ENCODE measurements around the gene ELOVL1. TPM values are rescaled to one million over a fixed set of nuclear protein-coding genes. Genes with fewer than 3 reads are reported as not detected.

Gene ELOVL1
- total RNA-seq, 4 donors from 2014 or later, result 25.7 to 63.2 (median 49.1) TPM

- Histone ChIP-seq H3K27me3 (no peaks in the 10 kb centered on the region), H3K9me3 (no peaks in the 10 kb centered on the region), H3K36me3 (peaks cover 0 to 58% (median 8%) of the 10 kb centered on the region in 4 donors), H3K4me3 (no peak overlapping the region), H3K4me1 (no peaks in the 10 kb centered on the region), H3K27ac (replicated peaks in 1 of 4) (no peak overlapping the region)
- intact Hi-C loops (cut with DNase I), result no loop called here
- no peak for TF ChIP-seq POLR2AphosphoS5 (IDR thresholded peaks at IDR 0.05)
- no peak for TF ChIP-seq EP300 (IDR thresholded peaks at IDR 0.05)
- no peak for TF ChIP-seq POLR2A (IDR thresholded peaks at IDR 0.05; ENCODE audit: low read depth)
- no peak for TF ChIP-seq CTCF (IDR thresholded peaks at IDR 0.05)
- DNase-seq (ENCODE audit: extremely low spot score), result no peak
- 81% methylated on average over 6 of the region's 16 CpGs for WGBS
Measured at GRCh38 chr1:43316738-43317520, 50.9 kb downstream of the ELOVL1 start.

- Histone ChIP-seq H3K27me3 (no peaks in the 10 kb centered on the region), H3K9me3 (no peaks in the 10 kb centered on the region), H3K4me3 (no peak overlapping the region), H3K27ac (replicated peaks in 1 of 4) (no peak overlapping the region), H3K36me3 (peaks cover 0 to 60% (median 7%) of the 10 kb centered on the region in 4 donors), H3K4me1 (no peaks in the 10 kb centered on the region)
- TF ChIP-seq CTCF (IDR thresholded peaks at IDR 0.05) (no peak), POLR2AphosphoS5 (IDR thresholded peaks at IDR 0.05) (no peak), EP300 (IDR thresholded peaks at IDR 0.05) (no peak), POLR2A (IDR thresholded peaks at IDR 0.05; ENCODE audit: low read depth) (no peak)
- no peak for DNase-seq (ENCODE audit: extremely low spot score)
- intact Hi-C loops (cut with DNase I), result no loop called here
- 85% methylated on average over 8 of the region's 10 CpGs for WGBS
Measured at GRCh38 chr1:43315963-43316737, 51.7 kb downstream of the ELOVL1 start.

GRCh38 chr1:43315481-43315880 is 52.3 kb downstream of the ELOVL1 start:
- whole genome bisulfite sequencing, result 73% methylated on average over 3 of the region's 3 CpGs
- no peaks in the 10 kb centered on the region for H3K9me3 ChIP-seq
- no peaks in the 10 kb centered on the region for H3K4me1 ChIP-seq
- DNase-seq (ENCODE audit: extremely low spot score), result no peak
- no peak overlapping the region for H3K27ac ChIP-seq (replicated peaks in 1 of 4)
- no peak overlapping the region for H3K4me3 ChIP-seq
- no peak for TF ChIP-seq CTCF (IDR thresholded peaks at IDR 0.05)
- TF ChIP-seq EP300 (IDR thresholded peaks at IDR 0.05), result no peak
- no peak for TF ChIP-seq POLR2AphosphoS5 (IDR thresholded peaks at IDR 0.05)
- no peak for TF ChIP-seq POLR2A (IDR thresholded peaks at IDR 0.05; ENCODE audit: low read depth)
- intact Hi-C loops (cut with DNase I), result no loop called here
- H3K27me3 ChIP-seq, result no peaks in the 10 kb centered on the region
- peaks cover 0 to 61% (median 7%) of the 10 kb centered on the region in 4 donors for H3K36me3 ChIP-seq

GRCh38 chr1:43314233-43314632 is 53.6 kb downstream of the ELOVL1 start:
- intact Hi-C loops (cut with DNase I), result no loop called here
- H3K27me3 ChIP-seq, result no peaks in the 10 kb centered on the region
- 100% methylated on average over 5 of the region's 5 CpGs for WGBS
- TF ChIP-seq POLR2A (IDR thresholded peaks at IDR 0.05; ENCODE audit: low read depth) (no peak), EP300 (IDR thresholded peaks at IDR 0.05) (no peak), CTCF (IDR thresholded peaks at IDR 0.05) (no peak), POLR2AphosphoS5 (IDR thresholded peaks at IDR 0.05) (no peak)
- H3K27ac ChIP-seq (replicated peaks in 1 of 4), result no peak overlapping the region
- no peaks in the 10 kb centered on the region for H3K9me3 ChIP-seq
- no peaks in the 10 kb centered on the region for H3K4me1 ChIP-seq
- no peak overlapping the region for H3K4me3 ChIP-seq
- H3K36me3 ChIP-seq, result peaks cover 0 to 62% (median 9%) of the 10 kb centered on the region in 4 donors
- DNase-seq (ENCODE audit: extremely low spot score), result no peak

Data from esophagus muscularis mucosa (tissue), 4 donors.